ENCODE data around the gene SRA1.

Gene SRA1

GRCh38 chr5:140570058-140570457, 12.8 kb upstream of the SRA1 start:
- no peak overlapping the region for H3K4me3 ChIP-seq (ENCODE audit: low read depth, low read length)
- no peak for TF ChIP-seq CTCF (IDR thresholded peaks at IDR 0.05; ENCODE audit: low read depth, low read length)

GRCh38 chr5:140569197-140569596, 11.9 kb upstream of the SRA1 start:
- H3K4me3 ChIP-seq (ENCODE audit: low read depth, low read length): no peak overlapping the region
- no peak for TF ChIP-seq CTCF (IDR thresholded peaks at IDR 0.05; ENCODE audit: low read depth, low read length)

- no peak overlapping the region for H3K4me3 ChIP-seq (ENCODE audit: low read depth, low read length)
These were observed 11.3 kb upstream of the SRA1 start for GRCh38 chr5:140568443-140569063.

GRCh38 chr5:140567871-140568270, 10.6 kb upstream of the SRA1 start:
- H3K4me3 ChIP-seq (ENCODE audit: low read depth, low read length): no peak overlapping the region
- no peak for TF ChIP-seq CTCF (IDR thresholded peaks at IDR 0.05; ENCODE audit: low read depth, low read length)

More at GRCh38 chr5:140568443-140569063, 11.3 kb upstream of the SRA1 start:
- no peak for TF ChIP-seq CTCF (IDR thresholded peaks at IDR 0.05; ENCODE audit: low read depth, low read length)

GRCh38 chr5:140567136-140567818, 10.0 kb upstream of the SRA1 start:
- no peak overlapping the region for H3K4me3 ChIP-seq (ENCODE audit: low read depth, low read length)
- TF ChIP-seq CTCF (IDR thresholded peaks at IDR 0.05; ENCODE audit: low read depth, low read length): no peak

GRCh38 chr5:140566665-140567064, 9.4 kb upstream of the SRA1 start:
- H3K4me3 ChIP-seq (ENCODE audit: low read depth, low read length): no peak overlapping the region
- no peak for TF ChIP-seq CTCF (IDR thresholded peaks at IDR 0.05; ENCODE audit: low read depth, low read length)

GRCh38 chr5:140565780-140566095, 8.5 kb upstream of the SRA1 start:
- H3K4me3 ChIP-seq (ENCODE audit: low read depth, low read length): peak overlapping the region; percentile 96
- no peak for TF ChIP-seq CTCF (IDR thresholded peaks at IDR 0.05; ENCODE audit: low read depth, low read length)
